ENCODE measurements around the gene C1QL1.
"Not testable (repeated sequence)": the region's sequence is repeated elsewhere in the genome, so short reads cannot be mapped to it uniquely, and the experiment has no call there.

Gene C1QL1

DNA sequence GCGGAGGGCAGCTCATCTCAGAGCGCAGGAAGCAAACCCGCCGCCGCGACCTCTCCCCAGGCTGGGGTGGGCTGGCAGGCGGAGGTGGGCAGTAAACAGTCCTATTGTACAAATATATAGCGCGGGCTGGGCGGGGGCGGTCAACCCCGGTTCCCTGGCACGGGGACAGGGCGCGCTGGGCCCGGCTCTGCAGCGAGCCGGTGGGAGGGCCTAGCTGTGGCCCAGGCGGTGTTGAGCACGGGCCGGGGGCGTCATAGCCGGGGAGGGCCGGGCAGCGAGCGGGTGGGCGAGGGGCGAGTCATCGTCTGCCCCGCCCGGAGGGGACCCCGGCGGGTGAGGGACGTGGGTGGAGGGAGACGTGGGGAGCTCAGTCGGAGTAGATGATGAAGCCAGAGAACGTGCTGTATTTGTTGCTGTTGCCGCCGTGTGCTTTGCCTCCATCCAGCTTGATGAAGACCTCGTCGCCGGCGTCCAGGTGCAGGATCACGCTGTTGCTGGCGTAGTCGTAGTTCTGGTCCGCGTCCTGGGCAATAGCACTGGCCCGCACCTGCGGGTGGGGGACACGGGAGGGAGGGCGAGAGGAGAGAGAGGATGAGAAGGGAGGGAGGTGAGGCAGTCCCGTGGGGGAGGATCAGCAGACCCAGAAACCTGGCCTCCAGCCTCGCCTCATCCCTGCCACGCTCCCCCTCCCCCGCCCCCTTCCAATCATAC, 8.1 kb downstream of the C1QL1 start:
- peak; percentile 66 for DNase-seq

DNA sequence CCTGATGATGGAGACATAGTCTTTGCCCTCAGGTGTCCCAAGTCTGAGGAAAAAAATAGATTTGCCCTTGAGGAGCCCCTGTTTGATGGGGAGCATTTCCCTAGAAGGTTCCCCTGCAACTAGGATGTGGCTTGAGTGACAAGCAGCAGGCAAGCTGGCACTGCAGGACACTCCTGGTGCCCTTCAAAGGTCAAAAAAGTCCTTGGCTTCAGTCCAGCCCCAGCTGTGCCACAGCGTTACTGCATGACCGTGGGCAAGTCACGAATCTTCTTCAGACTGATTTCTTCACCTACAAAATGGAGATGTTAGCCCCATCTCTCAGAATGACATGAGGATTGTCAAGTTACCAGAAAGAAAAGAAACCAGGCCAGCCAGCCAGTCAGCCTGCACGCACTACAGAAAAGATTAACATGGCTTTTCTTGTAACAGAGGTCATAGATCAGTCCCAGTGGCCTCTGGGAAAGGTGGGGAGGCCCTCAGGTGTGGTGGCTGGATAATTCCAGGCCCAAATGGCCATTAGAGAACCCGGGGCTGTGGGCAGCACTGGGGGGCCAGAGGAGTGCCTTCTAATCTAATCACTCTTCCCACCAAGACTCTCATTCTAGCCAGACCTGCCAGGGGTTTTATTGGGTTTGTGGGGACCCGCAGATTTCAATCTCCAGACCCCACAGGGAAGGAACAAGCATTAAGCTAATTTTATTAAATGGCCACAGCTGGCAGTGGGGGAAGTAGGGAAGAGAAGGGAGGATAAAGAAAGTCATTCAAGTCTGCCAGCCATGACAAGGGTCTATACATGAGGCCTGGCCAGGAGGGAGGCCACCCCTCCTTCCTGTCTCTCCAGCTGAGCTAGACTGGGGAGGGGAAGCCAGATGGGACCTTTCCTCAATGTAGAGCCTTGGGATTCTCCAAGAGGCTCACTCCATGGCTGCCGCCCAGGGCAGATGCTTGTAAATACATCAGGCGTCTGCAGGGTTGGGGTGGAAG, 10.8 kb downstream of the C1QL1 start:
- DNase-seq, result no peak

DNA sequence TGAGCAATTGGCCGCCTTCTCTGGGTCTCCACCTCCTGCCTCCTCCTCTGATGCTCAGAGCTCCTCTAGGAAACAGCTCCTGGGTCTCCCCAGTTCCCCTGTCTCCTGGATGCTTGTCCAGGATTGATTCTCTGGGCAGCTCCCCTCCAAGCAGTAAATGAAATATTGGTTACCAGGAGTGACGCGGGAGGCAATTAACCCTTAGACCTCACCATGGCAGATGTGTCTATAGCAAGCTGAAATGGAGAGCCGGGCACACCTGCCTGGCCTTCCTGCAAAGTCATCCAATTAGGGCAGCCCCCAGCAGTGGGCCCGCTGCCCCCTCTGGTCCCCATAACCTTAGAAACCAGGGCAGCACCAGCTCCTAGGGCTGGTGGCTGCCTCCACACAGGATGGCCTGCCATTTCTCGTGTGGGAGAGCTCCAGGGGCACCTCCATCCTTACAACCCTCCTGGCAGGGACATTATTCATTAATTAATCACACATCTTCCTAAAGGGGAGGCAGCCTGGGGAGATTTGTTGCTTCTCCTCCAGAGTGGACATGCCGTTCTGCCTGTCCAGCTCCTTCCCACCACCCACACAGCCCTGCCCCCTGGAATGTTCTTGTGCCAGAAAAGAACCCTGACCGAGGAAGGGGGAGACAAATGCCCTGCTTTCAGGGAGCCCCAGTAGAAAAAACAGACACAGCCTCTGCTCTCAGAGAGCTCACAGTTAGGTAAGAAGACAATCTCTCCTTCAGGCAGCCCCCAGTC, 12.3 kb downstream of the C1QL1 start:
- no peak for DNase-seq

DNA sequence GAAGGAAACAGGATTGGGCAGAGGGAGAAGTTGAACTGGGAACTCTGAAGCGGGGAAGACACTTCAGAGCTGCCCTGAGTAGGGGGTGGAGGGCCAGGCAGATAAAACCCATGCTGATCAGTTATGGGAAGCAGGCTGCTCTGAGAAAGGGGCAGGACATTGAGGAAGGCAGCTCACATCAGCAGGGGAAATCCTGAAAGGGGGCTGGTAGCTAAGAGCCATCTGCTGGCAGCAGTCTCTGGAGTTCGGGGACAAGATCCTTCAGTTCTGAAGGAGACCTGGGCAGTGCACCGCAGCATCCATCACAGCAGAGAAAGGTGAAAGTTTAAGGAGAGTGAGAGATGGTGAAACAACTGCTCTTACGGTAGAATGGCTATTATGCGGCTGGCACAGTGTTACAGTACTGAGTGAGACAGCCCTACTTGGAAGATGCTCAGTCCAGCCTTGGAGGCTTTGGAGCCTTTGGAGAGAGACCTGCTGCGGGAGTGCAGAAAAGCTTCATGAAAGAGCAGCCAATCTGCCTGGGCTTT, 15.1 kb downstream of the C1QL1 start:
- DNase-seq, result no peak

DNA sequence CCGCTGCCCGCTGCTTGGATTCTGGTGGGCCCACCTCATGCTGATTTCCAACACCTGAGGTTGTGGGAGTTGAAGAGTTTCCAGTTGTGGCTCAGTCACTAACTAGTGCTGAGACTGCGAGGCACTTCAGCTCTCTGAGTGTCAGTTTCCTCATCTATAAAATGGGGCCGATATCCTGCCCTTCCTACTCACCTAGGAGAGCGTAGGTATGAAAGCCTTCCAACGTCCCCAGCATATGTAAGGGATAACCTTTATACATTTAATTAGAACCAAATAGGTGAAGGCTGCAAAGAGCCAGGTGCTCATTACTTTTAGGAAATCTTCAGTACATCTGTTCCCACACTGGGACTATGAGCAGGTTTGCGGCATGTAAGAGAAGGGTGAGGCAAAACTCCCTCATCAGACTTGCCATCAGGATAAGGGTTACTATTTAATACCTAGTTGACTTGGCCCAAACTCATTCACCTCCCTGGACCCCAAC, 19.7 kb downstream of the C1QL1 start:
- no peak for DNase-seq

DNA sequence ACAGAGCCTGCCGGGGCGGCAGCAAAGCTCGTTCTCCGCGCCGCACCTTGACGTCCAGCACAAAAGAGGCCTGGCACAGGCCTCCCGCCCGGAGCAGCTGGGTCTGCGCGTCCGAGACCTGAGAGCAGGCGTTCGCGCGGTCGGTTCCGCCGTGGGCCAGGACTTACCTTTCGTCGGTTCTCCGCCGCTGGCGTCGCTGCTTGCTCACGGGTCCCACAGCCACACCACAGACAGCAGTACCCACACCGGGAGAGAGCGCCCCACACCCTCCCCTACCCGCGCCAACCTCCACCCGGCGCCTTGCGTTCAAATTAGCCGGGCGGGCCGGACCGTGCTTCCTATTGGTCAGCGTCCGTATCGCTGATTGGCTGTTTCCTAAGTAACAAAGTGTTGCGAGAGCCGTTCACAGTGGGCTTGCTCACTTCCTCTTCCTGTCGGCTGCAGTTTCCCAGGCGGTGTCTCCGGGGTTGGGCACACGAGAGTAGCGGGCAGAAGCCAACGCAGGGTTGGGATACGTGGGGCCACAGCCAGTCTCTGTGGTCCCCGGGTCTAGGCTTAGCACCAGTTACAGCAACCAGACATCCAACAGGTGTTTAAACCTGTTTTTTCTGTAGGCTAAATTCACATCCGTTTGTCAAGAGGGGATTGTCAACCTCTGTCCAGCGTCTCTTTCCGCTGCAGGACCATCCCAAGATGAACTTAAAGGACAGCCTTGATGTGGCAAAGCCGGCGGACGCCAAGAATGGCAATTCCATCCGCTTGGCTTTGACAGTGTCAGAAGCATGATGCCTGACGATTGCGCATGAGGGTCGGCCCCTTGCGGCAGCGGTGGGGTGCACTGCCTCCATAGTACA, 20.4 kb downstream of the C1QL1 start, which contains the start of gene KIF18B:
KIF18B (minus strand) TSS at position 313 of the 854 bp plus-strand sequence. CDS start 11,429 bp downstream, outside the sequence.
- DNase-seq, result peak; percentile 99

DNA sequence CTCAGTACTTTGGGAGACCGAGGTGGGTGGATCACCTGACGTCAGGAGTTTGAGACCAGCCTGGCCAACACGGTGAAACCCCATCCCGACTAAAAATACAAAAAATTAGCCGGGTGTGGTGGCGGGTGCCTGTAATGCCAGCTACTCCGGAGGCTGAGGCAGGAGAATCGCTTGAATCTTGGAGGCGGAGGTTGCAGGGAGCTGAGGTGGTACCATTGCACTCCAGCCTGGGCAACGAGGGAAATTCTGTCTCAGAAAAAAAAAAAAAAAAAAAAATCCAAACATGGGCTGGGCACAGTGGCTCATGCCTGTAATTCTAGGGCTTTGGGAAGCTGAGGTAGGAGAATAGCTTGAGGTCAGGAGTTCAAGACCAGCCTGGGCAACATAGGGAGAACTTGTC, 22.5 kb downstream of the C1QL1 start:
- not testable (repeated sequence) for DNase-seq

DNA sequence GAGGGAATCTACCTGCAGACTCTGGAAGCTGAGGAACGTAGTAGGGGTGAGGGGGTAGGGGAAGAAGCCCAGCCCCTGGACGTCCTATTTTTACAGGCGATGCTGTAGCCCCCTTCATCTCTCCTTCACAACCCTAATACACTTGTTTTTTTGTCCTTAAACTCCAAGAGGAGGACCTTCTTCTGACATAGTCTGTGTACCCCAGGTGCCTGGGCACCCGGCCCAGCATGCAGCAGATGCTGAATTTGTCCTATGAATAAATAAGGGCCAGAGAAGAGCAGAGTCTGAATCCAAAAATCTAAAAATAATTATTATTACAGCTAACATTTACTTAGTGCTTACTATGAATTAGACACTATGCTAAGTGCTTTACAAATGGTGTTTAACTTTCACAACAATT, 25.6 kb downstream of the C1QL1 start:
- no peak for DNase-seq

DNA sequence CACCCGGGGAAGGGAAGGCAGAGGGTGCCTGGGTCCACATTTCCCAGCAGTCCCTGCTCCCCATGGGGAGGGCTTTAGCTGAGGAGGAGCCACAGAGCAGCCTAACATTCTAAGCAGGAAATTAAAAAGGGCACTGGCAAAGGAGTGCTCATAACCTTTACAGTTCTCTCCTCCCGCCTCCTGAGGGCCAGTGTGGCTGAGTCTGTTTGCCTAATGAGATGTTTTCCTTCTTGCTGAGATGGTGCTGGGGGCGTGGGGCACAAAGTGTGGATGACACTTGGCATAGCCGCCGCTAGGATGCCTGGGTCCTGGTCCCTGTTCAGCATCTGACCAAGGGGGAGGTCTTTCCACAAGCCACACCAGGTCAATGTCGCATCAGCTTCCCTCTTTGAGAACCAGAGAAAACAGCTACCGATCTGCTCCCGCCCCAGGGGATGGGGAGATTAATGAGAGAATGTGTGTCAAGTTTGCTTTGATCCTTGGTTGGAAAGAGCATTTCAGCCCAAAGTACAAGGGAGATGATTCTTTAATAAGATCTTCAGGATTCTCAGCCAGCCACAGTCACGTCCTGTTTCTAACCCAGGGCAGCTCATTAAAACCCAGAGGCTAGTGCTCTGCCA, 26.3 kb downstream of the C1QL1 start:
- no peak for DNase-seq

DNA sequence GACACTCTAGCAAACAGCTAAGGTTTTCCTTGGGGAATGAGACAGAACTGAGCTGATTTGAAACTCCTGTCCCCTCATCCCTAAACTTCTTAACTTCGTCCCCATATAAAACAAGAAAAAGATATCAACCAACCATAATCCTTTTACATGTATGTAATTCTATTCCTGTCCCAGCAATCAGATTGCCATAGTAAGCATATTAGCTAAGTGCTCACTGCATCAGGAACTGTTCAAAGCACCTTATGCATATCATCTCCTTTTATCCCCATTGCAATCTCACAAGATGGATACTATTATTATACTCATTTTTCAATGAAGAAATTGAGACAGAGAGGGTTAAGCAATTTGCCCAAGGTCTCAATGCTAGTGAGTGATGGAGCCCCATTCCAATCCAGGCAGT, 27.3 kb downstream of the C1QL1 start:
- no peak for DNase-seq

DNA sequence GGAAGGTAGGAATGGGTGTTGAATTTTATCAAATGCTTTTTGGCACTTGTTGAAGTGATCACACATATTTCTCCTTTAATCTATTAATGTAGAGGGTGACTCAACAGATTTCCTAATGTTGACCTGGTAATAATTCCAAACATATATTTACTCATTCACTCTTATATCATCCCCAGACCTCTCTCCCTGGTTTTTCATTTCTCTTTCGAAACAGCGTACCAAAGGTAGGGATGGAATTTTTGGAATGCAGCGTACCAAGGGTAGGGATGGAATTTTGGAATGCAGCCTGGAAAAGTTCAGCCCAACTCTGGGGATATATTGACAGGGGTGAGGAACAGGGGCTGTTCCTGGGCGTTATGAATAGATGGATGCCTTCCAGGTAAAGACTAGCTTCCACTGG, 27.8 kb downstream of the C1QL1 start:
- no peak for DNase-seq

DNA sequence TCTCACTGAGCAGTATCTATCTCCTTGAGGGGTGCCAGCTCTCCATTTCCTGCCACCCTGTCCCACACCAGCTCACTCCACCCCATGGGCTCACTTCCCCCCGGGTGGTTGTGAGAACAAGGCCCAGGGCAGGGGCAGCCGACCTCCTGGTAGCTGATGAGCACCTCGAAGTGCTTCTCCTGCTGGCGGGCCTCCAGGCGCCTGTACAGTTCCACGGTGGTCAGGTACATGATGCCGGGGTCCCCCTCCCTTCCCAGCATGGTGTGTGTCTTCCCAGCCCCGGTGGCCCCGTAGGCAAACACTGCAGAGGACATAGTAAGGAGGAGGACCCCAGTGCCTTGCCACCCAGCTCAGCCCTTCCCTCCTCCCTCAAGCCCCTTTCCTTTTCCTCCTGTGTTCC, 33.0 kb downstream of the C1QL1 start:
- no peak for DNase-seq

DNA sequence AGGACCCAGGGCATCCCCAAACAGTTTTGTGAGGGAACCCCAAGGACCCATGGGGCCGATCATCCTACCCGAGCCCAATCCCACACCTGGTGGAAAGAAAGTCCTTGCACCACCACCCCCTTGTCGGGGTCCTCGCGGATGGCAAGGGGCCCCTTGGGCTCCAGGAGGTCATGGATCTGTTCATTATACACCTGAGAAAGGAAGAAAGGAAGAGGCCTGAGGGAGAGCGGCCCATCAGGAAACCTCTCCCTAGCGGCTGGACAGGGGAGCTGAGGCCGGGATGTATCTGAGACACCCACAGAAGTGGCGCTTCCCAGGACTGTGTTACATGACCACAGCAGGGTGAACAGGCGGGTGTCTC, 33.4 kb downstream of the C1QL1 start:
- DNase-seq, result no peak

DNA sequence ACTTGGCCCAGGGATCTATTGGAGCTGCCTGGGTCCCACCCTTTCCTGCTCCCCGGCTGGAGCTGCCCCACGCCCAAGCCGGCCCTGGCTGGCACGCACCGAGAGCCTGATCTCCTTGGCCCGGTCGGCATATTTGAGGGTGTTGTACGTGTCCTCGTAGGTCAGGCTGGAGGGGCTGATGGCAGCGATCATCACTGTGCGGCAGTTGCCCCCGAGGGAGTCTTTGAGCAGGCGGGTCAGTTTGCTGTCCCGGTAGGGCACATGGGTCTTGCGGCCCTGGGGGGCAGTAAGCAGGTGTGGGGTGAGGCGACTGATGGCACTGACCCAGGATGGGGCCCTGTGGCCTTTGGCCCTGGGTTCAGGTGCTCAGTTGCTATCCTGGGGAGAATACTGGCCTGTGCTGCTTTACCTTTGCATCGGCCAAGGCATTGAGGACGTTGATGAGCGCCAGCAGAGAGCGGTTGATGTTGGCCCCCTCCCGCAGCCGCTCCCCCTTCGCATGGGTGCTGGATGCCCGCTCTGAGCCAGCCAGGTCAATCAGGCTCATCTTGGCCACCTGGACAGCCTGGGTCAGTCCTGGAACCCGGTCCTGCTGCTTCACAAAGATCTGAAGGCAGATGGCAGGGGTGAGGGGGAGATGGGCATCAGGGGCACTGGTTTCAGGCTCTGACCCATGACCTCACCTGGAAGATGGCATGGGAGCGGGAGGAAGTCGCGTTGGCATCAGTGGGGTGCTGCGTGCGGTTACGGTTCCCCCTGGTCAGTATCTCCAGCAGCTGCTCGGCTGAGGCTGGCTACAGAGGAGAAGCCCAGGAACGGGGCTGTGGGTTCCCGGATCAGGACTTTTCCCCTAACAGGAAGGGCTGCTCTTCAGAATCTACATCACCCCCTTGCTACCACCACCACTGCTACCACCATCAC, 34.0 kb downstream of the C1QL1 start:
- no peak for DNase-seq

DNA sequence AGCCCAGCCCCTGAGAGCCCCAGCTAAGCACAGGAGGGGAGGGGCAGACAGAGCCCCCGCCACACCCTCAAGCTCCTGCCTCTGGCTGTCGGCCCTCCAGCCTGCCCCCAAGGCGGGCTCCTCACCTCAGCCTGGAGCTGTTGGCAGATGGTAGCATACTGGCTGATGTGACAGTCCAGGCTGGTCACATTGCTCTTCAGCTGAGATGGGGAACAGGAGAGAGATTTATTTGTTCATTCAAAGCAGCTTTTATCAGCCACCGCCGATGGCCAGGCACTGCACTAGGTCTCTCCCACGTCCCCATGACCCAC, 35.4 kb downstream of the C1QL1 start:
- DNase-seq, result no peak

DNA sequence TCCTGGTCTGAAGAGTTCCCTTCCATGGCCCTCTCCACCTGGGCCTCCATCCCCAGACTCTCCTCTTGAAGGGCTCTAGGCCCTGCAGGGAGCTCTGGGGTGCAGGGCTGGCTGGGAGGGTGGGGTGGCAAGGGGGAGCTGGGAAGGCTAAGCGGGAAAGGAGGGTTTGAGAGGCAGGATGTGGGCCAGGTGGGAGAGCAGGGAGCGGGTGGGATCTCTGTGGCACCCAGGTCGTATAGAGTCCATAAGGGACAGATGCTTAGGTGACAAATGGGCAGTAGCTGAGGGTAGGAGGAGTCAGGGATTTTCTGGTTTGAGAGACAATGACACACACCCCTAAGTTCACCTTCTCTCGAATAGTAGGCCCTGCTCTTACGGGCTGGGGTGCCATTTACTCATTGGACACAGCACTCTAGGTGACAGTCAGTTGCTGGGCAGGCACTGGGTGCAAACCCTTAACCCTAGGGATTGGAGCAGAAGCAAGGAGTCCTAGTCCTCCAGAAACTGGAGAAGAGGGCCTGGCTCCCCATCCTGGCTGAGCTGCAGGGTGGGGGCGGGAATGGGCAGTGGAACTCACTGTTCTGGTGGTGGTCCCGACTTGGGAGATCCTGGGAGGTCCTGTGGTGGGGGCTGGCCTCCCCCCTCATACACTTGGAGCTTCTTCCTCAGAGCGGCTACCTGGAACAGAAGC, 35.9 kb downstream of the C1QL1 start:
- no peak for DNase-seq

DNA sequence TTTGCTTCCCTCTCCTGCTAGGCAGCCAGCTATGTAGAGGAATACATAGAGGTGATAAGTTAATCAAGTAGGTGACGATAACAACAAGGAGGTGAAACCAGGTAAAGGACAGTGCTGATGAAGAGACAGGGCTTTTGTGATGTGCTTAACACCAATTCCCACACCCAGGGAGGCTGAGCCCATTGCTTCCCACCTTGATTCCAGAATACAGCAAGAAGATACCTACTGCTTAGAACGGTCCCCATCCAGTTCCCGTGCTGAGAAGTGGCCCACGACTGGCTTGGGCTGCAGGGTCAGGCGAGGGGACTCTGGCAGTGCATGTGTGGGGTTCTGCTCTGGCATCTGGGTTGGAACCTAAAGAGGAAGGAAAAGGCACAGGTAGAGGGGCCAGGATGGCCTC, 36.7 kb downstream of the C1QL1 start:
- DNase-seq, result no peak

DNA sequence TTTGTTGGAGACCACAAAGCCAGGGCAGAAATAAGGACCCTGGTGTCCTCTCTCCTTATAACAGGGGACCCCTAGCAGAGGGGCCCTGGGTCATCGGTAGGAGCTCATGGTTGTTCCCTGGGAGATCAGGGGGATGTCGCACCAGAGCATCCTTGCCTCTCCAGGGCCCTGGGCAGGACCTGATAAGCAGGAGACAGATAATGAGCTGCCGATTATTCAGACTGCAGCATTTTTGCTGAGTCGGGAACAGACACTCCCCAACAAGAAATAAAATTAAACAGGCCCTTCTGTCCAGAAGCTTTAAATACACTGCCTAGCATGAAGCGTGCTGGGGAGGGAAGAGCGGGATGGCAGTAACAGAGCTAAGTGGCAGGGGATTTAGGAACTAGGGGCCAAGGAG, 37.4 kb downstream of the C1QL1 start:
- DNase-seq, result no peak

DNA sequence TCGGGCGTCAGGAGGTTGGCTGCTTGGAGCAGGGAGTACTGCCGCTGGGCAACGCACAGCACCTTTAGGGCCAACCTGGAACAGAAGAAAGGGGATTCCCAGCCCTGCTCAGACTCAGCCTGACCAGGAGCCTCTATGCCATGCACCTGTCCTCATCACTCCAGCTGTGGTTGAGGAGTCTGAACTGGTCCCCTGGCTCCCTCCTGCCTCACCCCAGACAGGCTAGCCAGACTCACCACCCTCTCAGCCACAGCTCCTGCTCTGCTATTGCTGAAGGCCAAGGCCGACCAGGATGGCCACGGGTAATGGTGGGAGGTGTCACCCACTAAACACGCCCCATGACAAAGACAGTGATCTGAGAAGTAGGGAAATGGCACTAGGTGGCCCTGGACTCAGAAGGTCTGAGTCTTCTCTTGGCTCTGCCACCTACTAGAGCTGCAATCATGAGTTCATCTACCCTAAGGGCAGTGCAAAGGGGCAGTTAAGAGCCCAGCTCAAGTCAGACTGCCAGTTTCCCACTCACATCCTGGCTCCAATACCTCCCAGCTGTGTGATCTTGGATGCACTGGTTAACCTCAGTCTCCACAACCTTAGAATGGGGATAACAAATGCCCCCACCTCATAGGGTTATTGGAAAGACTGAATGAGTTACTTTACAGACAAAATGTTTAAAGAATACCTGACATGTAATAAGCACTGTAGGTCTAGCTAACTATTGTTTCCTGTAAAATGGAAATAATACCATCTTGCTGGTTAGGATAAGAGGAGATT, 39.0 kb downstream of the C1QL1 start:
- no peak for DNase-seq
